Islet precursor cell (in vitro differentiated cells): ENCODE results near the gene MYO7A.

Source experiments
- DNase-seq: peaks from one replicate; pipeline ENCODE4 v3.0.0-alpha.2; 2018

MYO7A gene

GRCh38 chr11:77147668-77148321 lies 19.7 kb downstream of the MYO7A start:
- peak; percentile 68 for DNase-seq

DNA sequence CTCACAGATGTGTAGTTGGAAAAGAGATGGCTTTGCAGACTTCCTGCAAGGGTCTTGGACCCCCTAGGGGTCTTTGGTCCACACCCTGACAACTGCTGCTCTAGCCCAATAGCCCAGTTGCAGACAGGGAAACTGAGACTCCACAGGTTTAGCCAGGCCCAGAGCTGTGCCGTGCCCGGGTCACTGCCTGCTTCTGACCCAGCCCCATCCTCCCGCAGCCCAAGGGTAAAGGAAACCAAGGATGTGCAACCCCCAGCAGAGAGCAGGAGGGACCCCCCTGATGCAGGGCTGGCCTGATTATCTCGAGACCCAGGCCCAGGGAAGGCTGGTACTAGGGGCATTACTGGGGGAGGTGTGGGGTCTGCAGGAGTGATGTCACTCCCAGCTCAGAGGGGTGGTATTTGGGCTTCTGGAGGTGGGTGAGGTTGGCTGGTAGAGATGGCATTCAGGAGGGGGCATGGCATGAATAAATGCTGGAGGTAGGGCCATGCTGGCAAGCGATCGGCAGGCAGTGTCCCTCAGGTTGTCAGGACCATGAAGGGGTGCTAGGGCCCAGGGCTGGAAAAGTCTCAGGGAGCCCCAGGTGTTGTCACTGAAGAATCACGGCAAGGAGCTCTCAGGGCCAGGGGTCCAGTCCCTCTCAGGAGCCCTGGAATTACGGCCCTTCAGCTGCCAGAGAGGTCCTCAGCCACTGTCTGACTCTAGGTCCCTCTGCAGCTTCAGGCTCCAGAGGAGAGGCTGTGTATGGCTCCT lies 21.1 kb downstream of the MYO7A start:
- no peak for DNase-seq

- no peak for DNase-seq
These were observed 21.8 kb downstream of the MYO7A start for GRCh38 chr11:77149716-77150392.

GRCh38 chr11:77150836-77151235 lies 22.8 kb downstream of the MYO7A start:
- no peak for DNase-seq

GRCh38 chr11:77151804-77152509 lies 23.9 kb downstream of the MYO7A start:
- no peak for DNase-seq

- DNase-seq: no peak
These were observed 24.8 kb downstream of the MYO7A start for GRCh38 chr11:77152846-77153245.

- no peak for DNase-seq
These were observed 25.5 kb downstream of the MYO7A start for GRCh38 chr11:77153276-77154185.

- DNase-seq: no peak
These were observed 26.5 kb downstream of the MYO7A start for GRCh38 chr11:77154381-77155081.

GRCh38 chr11:77155082-77155475 lies 27.0 kb downstream of the MYO7A start:
- no peak for DNase-seq

- no peak for DNase-seq
These were observed 27.6 kb downstream of the MYO7A start for GRCh38 chr11:77155556-77156130.

- no peak for DNase-seq
These were observed 28.6 kb downstream of the MYO7A start for GRCh38 chr11:77156396-77157195.

DNA sequence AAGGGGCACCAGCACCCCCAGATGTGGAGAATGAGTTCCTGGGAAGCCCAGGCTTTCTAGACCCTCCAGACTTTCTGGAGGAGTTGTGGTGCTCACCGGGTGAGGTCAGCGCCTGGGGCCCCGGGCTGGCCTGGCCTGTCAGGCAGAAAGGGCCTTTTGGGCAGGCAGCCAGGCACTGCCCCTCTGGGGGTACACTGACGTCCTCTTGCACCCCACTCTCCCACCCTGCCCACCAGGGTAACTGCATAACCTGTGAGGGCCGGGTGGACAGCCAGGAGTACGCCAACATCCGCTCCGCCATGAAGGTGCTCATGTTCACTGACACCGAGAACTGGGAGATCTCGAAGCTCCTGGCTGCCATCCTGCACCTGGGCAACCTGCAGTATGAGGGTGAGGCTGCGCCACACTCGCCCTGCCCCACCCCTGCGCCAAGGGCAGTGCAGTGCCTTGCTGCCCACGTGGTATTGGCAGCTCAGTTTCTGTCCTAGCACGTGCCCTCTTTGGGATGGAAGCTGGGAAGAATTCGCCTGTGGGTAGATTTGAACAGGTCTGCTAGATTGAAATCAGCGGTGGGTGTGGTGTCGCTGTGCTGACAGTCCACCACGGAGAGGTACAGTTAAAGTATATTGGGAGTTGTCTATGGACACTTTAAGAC lies 30.1 kb downstream of the MYO7A start:
- DNase-seq: no peak

- DNase-seq: no peak
These were observed 31.3 kb downstream of the MYO7A start for GRCh38 chr11:77159219-77159936.

DNA sequence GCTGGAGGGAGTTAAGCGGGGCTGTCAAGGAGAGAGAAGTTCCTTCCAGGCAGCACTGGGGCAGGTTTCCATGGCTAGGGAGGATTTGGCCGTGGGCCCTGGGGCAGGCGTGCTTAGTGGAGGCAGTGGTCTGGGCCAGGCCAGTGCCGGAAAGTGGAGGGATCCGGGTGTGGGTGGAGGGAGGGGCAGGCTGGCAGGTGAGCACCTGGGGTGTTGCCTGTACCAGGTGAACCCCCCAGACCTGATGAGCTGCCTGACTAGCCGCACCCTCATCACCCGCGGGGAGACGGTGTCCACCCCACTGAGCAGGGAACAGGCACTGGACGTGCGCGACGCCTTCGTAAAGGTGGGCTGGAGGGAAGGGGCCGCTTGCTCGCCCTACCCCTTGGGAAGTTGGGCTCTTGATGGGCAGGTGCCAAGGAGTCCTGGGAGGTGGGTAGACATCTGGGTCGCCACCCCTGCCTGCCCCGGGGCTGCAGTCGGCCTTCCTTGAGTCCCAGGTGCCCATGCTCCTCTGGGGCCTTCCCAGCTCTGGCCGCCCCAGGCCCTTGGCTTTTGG lies 32.0 kb downstream of the MYO7A start:
- no peak for DNase-seq

- no peak for DNase-seq
These were observed 35.2 kb downstream of the MYO7A start for GRCh38 chr11:77163271-77163670.

- no peak for DNase-seq
These were observed 37.0 kb downstream of the MYO7A start for GRCh38 chr11:77165066-77165465.

GRCh38 chr11:77166021-77166420 lies 38.0 kb downstream of the MYO7A start:
- DNase-seq: no peak

GRCh38 chr11:77167111-77167626 lies 39.1 kb downstream of the MYO7A start:
- peak; percentile 65 for DNase-seq

GRCh38 chr11:77167791-77168190 lies 39.7 kb downstream of the MYO7A start:
- no peak for DNase-seq
